22Rv1 (cell line): ENCODE measurements around the gene MFSD6.

ENCODE experiments used
- CTCF ChIP-seq: fragments of 450-650 bp; IDR thresholded peaks from 2 replicates; pipeline ENCODE4 v1.5.1; 2017; ENCODE audit warnings: mild to moderate bottlenecking
- ZFX ChIP-seq: fragments of 450-650 bp; IDR thresholded peaks from 2 replicates; pipeline ENCODE4 v1.6.1; 2017; ENCODE audit warnings: antibody characterized with exemption, borderline replicate concordance

DNA sequence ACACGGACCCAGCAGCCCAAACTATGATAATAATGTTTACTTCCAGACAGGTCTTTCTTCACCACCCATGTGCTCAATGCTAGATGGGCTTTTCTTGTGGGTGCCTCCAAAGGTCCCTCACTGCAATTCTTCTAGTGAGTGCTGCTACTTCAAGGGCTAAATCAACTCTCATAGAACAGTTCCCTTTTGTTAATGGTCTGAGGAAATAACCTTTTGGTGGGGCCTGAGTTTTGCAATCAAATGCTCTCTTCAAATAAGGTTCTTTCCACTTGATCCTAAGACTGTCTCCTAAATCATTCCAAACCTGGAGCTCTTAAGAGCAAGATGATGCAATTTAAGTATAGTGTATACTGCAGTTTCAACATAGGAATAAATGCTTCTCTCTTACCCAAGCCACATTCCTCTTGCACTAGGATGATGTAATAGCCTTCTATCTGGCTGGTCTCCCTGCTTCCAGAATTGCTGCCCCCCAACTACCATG is 120.4 kb downstream of the MFSD6 start:
- no peak for TF ChIP-seq CTCF
- no peak for TF ChIP-seq ZFX
